ENCODE data around the gene SENP8. TPM values are rescaled to one million over a fixed set of nuclear protein-coding genes. Genes with fewer than 3 reads are reported as not detected.

SENP8 gene
- total RNA-seq, 4 donors from 2014 or later = 5.1 to 6.7 (median 6.0) TPM

GRCh38 chr15:72127724-72128322, 9.6 kb downstream of the SENP8 start:
- no peak for DNase-seq
- Histone ChIP-seq H3K4me3 (replicated peaks in 1 of 3) (no peak overlapping the region), H3K36me3 (no peaks in the 10 kb centered on the region), H3K9me3 (no peaks in the 10 kb centered on the region), H3K4me1 (peaks cover 0 to 5% of the 10 kb centered on the region in 2 donors), H3K27me3 (no peaks in the 10 kb centered on the region), H3K27ac (no peak overlapping the region)
- intact Hi-C loops (cut with DNase I) = no loop called here
- TF ChIP-seq CTCF (IDR thresholded peaks at IDR 0.05) (no peak), POLR2A (IDR thresholded peaks at IDR 0.05) (no peak)
- 32 to 47% methylated on average over 2 of the region's 2 CpGs for WGBS, 2 donors

GRCh38 chr15:72128359-72128758, 10.2 kb downstream of the SENP8 start:
- H3K4me1 ChIP-seq = peaks cover 0 to 5% of the 10 kb centered on the region in 2 donors
- H3K27me3 ChIP-seq = no peaks in the 10 kb centered on the region
- TF ChIP-seq POLR2A (IDR thresholded peaks at IDR 0.05) (no peak), CTCF (IDR thresholded peaks at IDR 0.05) (no peak)
- H3K4me3 ChIP-seq (replicated peaks in 1 of 3) = no peak overlapping the region
- no peaks in the 10 kb centered on the region for H3K9me3 ChIP-seq
- intact Hi-C loops (cut with DNase I) = no loop called here
- no peak for DNase-seq
- H3K36me3 ChIP-seq = no peaks in the 10 kb centered on the region
- H3K27ac ChIP-seq = no peak overlapping the region

- Histone ChIP-seq H3K36me3 (no peaks in the 10 kb centered on the region), H3K4me1 (peaks cover 0 to 1% of the 10 kb centered on the region in 2 donors), H3K27me3 (no peaks in the 10 kb centered on the region), H3K4me3 (replicated peaks in 1 of 3) (no peak overlapping the region), H3K27ac (no peak overlapping the region), H3K9me3 (no peaks in the 10 kb centered on the region)
- 91 to 94% methylated on average over 4 of the region's 4 CpGs for WGBS, 2 donors
- intact Hi-C loops (cut with DNase I) = no loop called here
- no peak for TF ChIP-seq POLR2A (IDR thresholded peaks at IDR 0.05)
- no peak for TF ChIP-seq CTCF (IDR thresholded peaks at IDR 0.05)
- no peak for DNase-seq
Measured at GRCh38 chr15:72130272-72130671, 12.1 kb downstream of the SENP8 start.

GRCh38 chr15:72131922-72132321, 13.7 kb downstream of the SENP8 start:
- no peak for DNase-seq
- Histone ChIP-seq H3K4me3 (replicated peaks in 1 of 3) (no peak overlapping the region), H3K4me1 (peaks cover 14% of the 10 kb centered on the region in 2 donors), H3K27me3 (no peaks in the 10 kb centered on the region), H3K27ac (no peak overlapping the region), H3K9me3 (no peaks in the 10 kb centered on the region), H3K36me3 (no peaks in the 10 kb centered on the region)
- intact Hi-C loops (cut with DNase I) = no loop called here
- WGBS, 2 donors = 77 to 82% methylated on average over 3 of the region's 3 CpGs
- no peak for TF ChIP-seq CTCF (IDR thresholded peaks at IDR 0.05)

- H3K9me3 ChIP-seq = no peaks in the 10 kb centered on the region
- H3K27ac ChIP-seq = no peak overlapping the region
- WGBS, 2 donors = 80 to 90% methylated on average over 1 of the region's 1 CpG
- H3K4me3 ChIP-seq (replicated peaks in 1 of 3) = no peak overlapping the region
- H3K27me3 ChIP-seq = no peaks in the 10 kb centered on the region
- DNase-seq = no peak
- no peaks in the 10 kb centered on the region for H3K36me3 ChIP-seq
- H3K4me1 ChIP-seq = peaks cover 14% of the 10 kb centered on the region in 2 donors
- intact Hi-C loops (cut with DNase I) = no loop called here
- no peak for TF ChIP-seq POLR2A (IDR thresholded peaks at IDR 0.05)
- no peak for TF ChIP-seq CTCF (IDR thresholded peaks at IDR 0.05)
Measured at GRCh38 chr15:72133211-72133610, 15.0 kb downstream of the SENP8 start.
